GM12878 (cell line): ENCODE measurements around the gene PAX5. TPM values are rescaled to one million over a fixed set of nuclear protein-coding genes. Genes with fewer than 3 reads are reported as not detected.
A peak's percentile ranks its signal among the peaks of the same experiment; 100 is the strongest.

Experiments
- ATF2 ChIP-seq: IDR thresholded peaks from 2 replicates; pipeline ENCODE4 v1.6.1; 2012; ENCODE audit warnings: low read length, inconsistent platforms
- BCLAF1 ChIP-seq: fragments of 450-650 bp; IDR thresholded peaks from 2 replicates; pipeline ENCODE4 v1.6.1; 2017; ENCODE audit warnings: antibody characterized with exemption, mild to moderate bottlenecking, moderate library complexity
- CREM ChIP-seq: IDR thresholded peaks from 2 replicates; pipeline ENCODE4 v1.6.1; 2014; ENCODE audit warnings: antibody characterized with exemption, low read depth
- CTCF ChIP-seq, 3 experiments: IDR thresholded peaks in 2 of 3; conservative IDR thresholded peaks in 1 of 3; 2 replicates each; pipeline ENCODE4 v1.5.1; 2011; ENCODE audit warnings: low read depth in 3 of 3, low read length in 3 of 3, mild to moderate bottlenecking in 3 of 3, control low read depth in 2 of 3, moderate library complexity in 2 of 3, inconsistent platforms in 1 of 3, mixed read lengths in 1 of 3; ENCODE audit not compliant: control insufficient read depth in 2 of 3, insufficient read depth in 1 of 3; ENCODE audit errors: extremely low read depth in 1 of 3
- EGR1 ChIP-seq, 2 experiments: IDR thresholded peaks; 1 replicate in 1 of 2; 2 replicates in 1 of 2; pipeline ENCODE4 v1.6.1; 2011 to 2012; ENCODE audit warnings: low read depth in 2 of 2, low read length in 2 of 2, borderline replicate concordance in 1 of 2, mild to moderate bottlenecking in 1 of 2, moderate library complexity in 1 of 2
- EZH2 ChIP-seq: IDR thresholded peaks from 2 replicates; pipeline ENCODE4 v1.6.1; 2012; ENCODE audit warnings: low read depth, mild to moderate bottlenecking, control low read depth, inconsistent platforms, low read length, borderline replicate concordance; ENCODE audit not compliant: control insufficient read depth
- IKZF1 ChIP-seq: fragments of 450-650 bp; conservative IDR thresholded peaks from 2 replicates; pipeline ENCODE4 v1.6.1; 2017; ENCODE audit warnings: antibody characterized with exemption, mild to moderate bottlenecking
- IKZF2 ChIP-seq, 2 experiments: fragments of 450-650 bp; IDR thresholded peaks; 2 replicates each; pipeline ENCODE4 v1.6.1; 2017; ENCODE audit warnings: mild to moderate bottlenecking in 2 of 2, moderate library complexity in 2 of 2
- IRF3 ChIP-seq: fragments of 450-650 bp; IDR thresholded peaks from 2 replicates; pipeline ENCODE4 v1.6.1; 2014; ENCODE audit warnings: mild to moderate bottlenecking
- IRF4 ChIP-seq: IDR thresholded peaks from 2 replicates; pipeline ENCODE4 v1.6.1; 2011; ENCODE audit warnings: low read depth, low read length
- KLF5 ChIP-seq: fragments of 450-650 bp; IDR thresholded peaks from 2 replicates; pipeline ENCODE4 v1.6.1; 2014; ENCODE audit warnings: mild to moderate bottlenecking; ENCODE audit not compliant: partially characterized antibody
- NFIC ChIP-seq: IDR thresholded peaks from 2 replicates; pipeline ENCODE4 v1.6.1; 2012; ENCODE audit warnings: low read depth, mild to moderate bottlenecking, inconsistent platforms, low read length, moderate library complexity
- NKRF ChIP-seq: fragments of 450-650 bp; conservative IDR thresholded peaks from 2 replicates; pipeline ENCODE4 v1.6.1; 2017; ENCODE audit warnings: mild to moderate bottlenecking, moderate library complexity
- RAD21 ChIP-seq: IDR thresholded peaks from 2 replicates; pipeline ENCODE4 v1.6.1; 2011; ENCODE audit warnings: mild to moderate bottlenecking, low read depth, low read length, moderate library complexity; ENCODE audit not compliant: insufficient read depth
- SP1 ChIP-seq: IDR thresholded peaks from one replicate; pipeline ENCODE4 v1.6.1; 2011; ENCODE audit warnings: low read depth, low read length
- ZNF592 ChIP-seq: fragments of 450-650 bp; IDR thresholded peaks from 2 replicates; pipeline ENCODE4 v1.6.1; 2017; ENCODE audit warnings: mild to moderate bottlenecking, moderate library complexity
- polyA plus RNA-seq, 11 experiments: library from polyadenylated mRNA; depleted of rRNA in 4 of 11; unstranded in 6 of 11; stranded (reverse) in 5 of 11; fragments of >200 nt; fragmentation: Nextera tagmentation in 4 of 11; fragmentation: Illumina TruSeq in 1 of 11; extraction: Ambion mirVana in 4 of 11; extraction: Trizol in 1 of 11; gene quantifications; 1 replicate in 1 of 11; 2 replicates in 10 of 11; pipeline versions ENCODE4 v1.2.1 to v1.2.3, GENCODE V29; 2011 to 2016; ENCODE audit warnings: inconsistent platforms in 2 of 11, missing spikeins in 2 of 11, low read depth in 1 of 11
- total RNA-seq, 4 experiments: library from RNA; depleted of rRNA in 3 of 4; stranded (reverse); fragments of >200 nt in 3 of 4; fragmentation: Illumina TruSeq in 1 of 4; extraction: Trizol in 1 of 4; gene quantifications; 2 replicates each; pipeline versions ENCODE4 v1.2.1 to v1.2.3, GENCODE V29; 2013 to 2021

Gene PAX5
- total and polyA plus RNA-seq, 10 of the 15 experiments (the other 5 are each of a cell fraction or from before 2014, with no cell fraction given), result 2.2 to 123 (median 31.9) TPM

GRCh38 chr9:36877239-36877638, 156.8 kb downstream of the PAX5 start (continued):
- TF ChIP-seq CTCF (IDR thresholded peaks at IDR 0.05 in 2 of 3, conservative IDR thresholded peaks at IDR 0.05 in 1 of 3; ENCODE audit: control insufficient read depth in 2 of 3, extremely low read depth in 1 of 3, insufficient read depth in 1 of 3, low read depth in 3 of 3, low read length in 3 of 3) (0 out of 6 replicates have a peak, but pooled peaks of 1 of the 3 experiments have one; percentile 10), CREM (0 out of 2 replicates have a peak, but pooled peaks have one; percentile 14), IKZF1 (peak; percentile 13; the same call in 1 of the 2 replicates), NKRF (no peak), KLF5 (no peak), SP1 (no peak), IRF4 (no peak), IRF3 (no peak), EGR1 (IDR thresholded peaks at IDR 0.05; ENCODE audit: borderline replicate concordance in 1 of 2, low read depth in 2 of 2, low read length in 2 of 2) (no peak), ZNF592 (no peak), IKZF2 (IDR thresholded peaks at IDR 0.05) (no peak), ATF2 (no peak), RAD21 (0 out of 2 replicates have a peak, but pooled peaks have one; percentile 2), BCLAF1 (no peak), NFIC (peak; percentile 25; the same call in 1 of the 2 replicates), EZH2 (no peak)
